Astrocyte (in vitro differentiated cells and primary cell): ENCODE data around the gene FAM184B.

ENCODE experiments used
- CTCF ChIP-seq: IDR thresholded peaks from 2 replicates; pipeline ENCODE4 v1.5.1; 2011; ENCODE audit warnings: low read depth, mild to moderate bottlenecking, inconsistent platforms, low read length, moderate library complexity; ENCODE audit not compliant: insufficient read depth
- EZH2 ChIP-seq: IDR thresholded peaks from 2 replicates; pipeline ENCODE4 v1.6.1; 2012; ENCODE audit warnings: mild to moderate bottlenecking, low read length, inconsistent platforms; ENCODE audit not compliant: insufficient read depth

GRCh38 chr4:17664755-17665154, 116.7 kb downstream of the FAM184B start:
- TF ChIP-seq CTCF (no peak), EZH2 (no peak)
